Inferior parietal cortex (tissue), 1 donor: ENCODE data around the gene EPB41L4A.
"Not testable (repeated sequence)": the region's sequence is repeated elsewhere in the genome, so short reads cannot be mapped to it uniquely, and the experiment has no call there.

Experiments
- DNase-seq: peaks from one replicate; pipeline ENCODE4 v3.0.0-alpha.2; 2016; ENCODE audit errors: extremely low spot score

The EPB41L4A gene

DNA sequence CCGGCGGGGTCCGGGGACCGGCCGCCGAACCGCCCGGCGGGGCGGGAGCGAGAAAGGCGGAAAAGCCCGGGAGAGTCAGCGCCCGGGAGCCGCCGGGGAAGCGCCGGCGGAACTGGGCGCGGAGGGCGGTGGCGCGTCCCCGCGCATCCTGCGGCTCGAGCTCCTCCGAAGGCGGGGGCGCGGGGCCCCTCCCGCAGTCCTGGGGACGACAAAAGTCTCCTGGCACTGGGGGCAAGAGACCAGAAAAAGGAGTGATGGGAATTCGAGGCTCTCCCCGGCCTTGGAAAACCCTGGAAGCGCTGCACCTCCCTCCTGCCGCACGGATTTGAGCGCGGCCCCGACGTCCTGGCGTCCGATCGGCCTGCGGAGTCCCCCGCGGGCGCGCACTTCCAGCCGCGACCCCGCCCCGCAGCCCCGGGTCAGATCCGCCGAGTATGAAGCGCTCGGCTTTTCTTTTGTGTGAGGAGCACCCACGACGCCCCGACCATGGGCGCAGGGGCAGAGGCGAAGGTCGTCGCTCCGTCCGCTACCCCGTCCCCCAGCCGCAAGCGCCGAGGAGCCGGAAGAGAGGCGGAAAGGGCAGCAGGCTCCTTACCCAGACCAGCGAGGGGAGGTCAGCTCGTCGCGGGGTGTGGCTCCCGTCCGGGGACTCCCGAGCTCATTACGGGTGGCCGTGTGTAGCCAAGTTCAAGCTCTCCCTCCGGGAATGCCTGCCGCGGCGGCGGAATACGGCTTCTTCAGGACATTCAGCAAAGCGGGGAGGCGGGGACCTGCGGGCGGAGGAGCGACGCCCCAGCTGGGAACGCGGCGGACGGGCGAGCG lies at the start of gene EPB41L4A:
Gene EPB41L4A (minus strand): TSS at position 114 of the 822 bp plus-strand sequence. CDS start 238 bp downstream, outside the sequence.
- no peak for DNase-seq

DNA sequence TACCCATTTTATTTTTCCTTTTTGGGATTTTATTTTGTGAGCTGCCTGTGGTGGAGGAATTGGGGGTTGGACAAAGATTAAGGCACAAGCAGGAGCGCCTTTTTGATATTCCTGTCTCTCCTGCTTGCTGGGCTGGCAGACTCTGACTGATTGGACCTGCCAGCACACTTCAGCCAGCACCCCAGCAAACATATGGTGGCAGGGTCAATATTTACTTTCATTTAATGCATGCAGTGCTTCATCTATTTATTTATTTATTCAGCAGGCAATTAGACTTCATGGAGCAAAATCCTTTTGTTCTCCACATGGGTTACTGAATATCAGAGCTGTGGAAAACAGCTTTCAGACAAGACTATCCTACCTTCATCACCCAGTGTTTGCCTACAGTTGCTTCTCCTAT lies 48.4 kb upstream of the EPB41L4A start:
- DNase-seq, result no peak

GRCh38 chr5:112466261-112466660 lies 47.2 kb upstream of the EPB41L4A start:
- DNase-seq, result not testable (repeated sequence)

- not testable (repeated sequence) for DNase-seq
Observed at GRCh38 chr5:112447187-112447760, 28.2 kb upstream of the EPB41L4A start.

DNA sequence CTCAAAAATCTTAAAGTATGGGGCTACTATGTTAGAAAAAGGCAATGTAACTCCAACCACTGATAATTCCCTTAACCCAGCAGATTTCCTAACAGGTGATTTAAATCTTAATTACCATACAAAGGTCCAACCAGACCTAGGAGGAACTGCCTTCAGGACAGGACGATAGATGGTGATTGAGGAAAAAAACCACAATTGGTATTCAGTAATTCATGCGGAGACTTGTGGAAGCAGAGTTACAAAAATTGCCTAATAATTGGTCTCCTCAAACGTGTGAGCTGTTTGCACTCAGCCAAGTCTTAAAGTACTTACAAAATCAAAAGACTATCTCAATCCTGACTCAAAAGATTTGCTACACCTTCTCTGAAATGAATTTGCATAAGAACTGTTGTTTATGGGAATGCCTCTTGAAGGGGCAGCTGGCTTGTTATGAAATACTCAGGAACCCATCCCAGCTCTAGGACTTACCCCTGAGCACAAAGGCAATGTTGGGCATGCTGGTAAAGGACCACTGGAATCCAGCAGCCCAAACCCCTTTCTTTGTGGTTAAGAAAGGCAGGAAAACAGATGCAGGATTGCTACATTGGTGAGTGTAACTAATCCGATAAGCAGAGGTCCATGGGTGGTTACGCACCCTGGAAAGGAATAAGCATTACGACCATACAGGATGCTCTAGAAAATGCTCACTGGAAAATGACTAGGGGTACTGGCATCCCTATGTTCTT lies 26.7 kb upstream of the EPB41L4A start:
- no peak for DNase-seq

GRCh38 chr5:112443932-112444331 lies 24.9 kb upstream of the EPB41L4A start:
- not testable (repeated sequence) for DNase-seq

GRCh38 chr5:112440031-112440430 lies 21.0 kb upstream of the EPB41L4A start:
- DNase-seq, result no peak

DNA sequence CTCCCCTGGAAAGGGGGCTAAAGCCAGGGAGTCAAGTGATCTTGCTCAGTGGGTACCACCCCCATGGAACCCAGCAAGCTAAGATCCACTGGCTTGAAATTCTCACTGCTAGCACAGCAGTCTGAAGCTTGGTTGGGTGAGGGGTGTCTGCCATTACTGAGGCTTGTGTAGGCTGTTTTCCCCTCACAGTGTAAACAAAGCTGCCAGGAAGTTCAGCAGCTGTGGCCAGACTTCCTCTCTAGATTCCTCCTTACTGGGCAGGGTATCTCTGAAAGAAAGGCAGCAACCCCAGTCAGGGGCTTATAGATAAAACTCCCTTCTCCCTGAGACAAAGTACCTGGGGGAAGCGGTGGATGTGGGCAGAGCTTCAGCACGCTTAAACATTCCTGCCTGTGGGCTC lies 17.1 kb upstream of the EPB41L4A start:
- no peak for DNase-seq

DNA sequence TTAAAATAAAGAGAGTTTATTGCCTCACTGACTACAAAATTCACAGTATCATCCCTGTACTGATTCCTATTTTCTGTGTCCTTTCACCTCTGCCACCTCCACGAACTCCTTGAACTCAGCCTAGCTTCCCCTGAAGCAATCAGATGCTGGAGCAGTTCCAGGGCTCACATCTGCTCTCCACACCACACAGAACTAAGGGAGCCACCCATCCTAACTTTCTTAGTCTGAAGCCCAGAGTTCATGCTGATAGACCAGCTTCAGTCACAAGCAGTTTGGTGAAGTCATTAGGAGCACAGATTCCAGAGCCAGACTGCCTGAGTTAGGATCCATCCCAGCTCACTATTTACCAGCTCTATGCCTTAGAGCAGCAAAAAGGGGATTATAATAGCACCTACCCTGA lies 15.6 kb upstream of the EPB41L4A start:
- DNase-seq, result no peak

DNA sequence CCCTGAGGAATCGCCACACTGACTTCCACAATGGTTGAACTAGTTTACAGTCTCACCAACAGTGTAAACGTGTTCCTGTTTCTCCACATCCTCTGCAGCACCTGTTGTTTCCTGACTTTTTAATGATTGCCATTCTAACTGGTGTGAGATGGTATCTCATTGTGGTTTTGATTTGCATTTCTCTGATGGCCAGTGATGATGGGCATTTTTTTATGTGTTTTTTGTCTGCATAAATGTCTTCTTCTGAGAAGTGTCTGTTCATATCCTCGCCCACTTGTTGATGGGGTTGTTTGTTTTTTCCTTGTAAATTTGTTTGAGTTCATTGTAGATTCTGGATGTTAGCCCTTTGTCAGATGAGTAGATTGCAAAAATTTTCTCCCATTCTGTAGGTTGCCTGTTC lies 7.1 kb upstream of the EPB41L4A start:
- not testable (repeated sequence) for DNase-seq

GRCh38 chr5:112419986-112420864 lies 1.1 kb upstream of the EPB41L4A start:
- peak; percentile 67 for DNase-seq

GRCh38 chr5:112418659-112419163 lies 366 bp downstream of the EPB41L4A start:
- no peak for DNase-seq

GRCh38 chr5:112417931-112418658 lies 982 bp downstream of the EPB41L4A start:
- no peak for DNase-seq

DNA sequence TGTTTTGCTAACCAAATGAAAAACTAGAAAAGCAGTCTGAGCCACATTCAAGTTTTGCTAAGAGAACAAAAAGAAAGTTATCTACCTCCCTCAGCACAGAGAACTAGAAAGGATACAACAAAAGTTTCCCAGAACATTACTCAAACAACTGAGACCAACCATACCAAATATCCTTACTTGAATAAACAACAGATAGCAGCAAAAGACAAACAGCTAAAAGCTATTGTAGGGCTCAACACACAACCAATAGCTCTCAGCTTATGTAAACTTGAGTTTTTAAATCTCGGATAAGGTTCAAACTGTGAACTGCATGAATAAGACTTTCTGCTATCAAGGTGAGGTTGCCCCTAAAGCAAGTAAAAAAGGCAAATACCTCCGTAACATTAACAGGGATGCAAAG lies 3.5 kb downstream of the EPB41L4A start:
- DNase-seq, result no peak

- no peak for DNase-seq
Observed at GRCh38 chr5:112413611-112414010, 5.5 kb downstream of the EPB41L4A start.

DNA sequence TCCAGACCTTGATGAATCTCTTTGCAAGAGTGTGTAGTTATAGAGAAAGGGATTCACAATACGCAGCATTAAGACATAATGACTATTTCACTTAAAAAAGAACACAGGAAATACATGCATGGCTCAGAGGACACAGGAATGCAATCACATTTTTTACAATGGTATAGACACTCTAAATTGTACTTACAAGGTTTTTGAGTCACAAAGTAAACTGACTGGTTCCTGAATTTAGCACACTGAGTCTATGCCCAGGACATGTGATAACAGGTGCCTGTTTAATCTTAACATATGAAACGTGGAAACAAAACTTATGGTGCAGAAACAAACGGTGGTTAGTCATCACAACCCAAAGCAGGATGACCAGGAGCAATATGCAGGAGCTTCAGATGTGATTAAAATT lies 6.7 kb downstream of the EPB41L4A start:
- DNase-seq, result no peak

DNA sequence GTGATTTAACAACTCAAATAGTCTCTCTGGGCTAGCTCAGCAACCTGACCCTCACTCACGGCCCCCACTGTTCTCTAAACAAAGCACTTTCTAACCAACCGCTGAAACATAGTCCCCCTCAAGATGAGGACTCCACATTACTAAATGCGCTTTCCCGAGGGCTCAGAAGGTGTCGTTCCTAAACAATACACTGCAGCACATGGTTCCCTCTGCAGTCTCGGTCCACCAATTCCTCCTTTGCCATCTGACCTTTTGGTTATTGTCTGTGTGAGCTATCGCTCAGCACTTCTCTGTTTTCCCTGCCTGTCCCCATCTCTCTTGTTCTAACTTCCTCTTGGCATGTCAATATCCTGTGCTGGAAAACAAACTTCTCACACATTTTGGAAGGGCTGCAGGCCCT lies 7.2 kb downstream of the EPB41L4A start:
- DNase-seq, result no peak

DNA sequence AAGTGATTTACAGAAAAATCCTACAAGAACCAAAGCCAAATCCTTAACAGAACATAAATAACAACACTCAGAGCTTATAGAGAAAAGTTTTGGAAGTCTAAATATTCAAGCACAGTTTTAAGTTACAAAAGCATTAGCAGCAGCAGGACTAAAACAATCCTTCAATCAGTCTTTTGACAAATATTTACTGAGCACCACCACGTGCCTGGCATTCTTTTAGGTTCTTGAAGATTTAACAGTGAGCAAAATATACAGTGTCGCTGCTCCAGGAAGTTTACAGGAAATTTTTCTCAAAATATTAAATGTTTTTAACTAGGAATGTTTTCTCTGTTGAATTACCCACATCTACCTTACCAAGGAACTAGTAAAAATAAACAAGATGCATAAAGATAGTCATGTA lies 11.4 kb downstream of the EPB41L4A start:
- no peak for DNase-seq

GRCh38 chr5:112407240-112407639 lies 11.8 kb downstream of the EPB41L4A start:
- DNase-seq, result no peak

DNA sequence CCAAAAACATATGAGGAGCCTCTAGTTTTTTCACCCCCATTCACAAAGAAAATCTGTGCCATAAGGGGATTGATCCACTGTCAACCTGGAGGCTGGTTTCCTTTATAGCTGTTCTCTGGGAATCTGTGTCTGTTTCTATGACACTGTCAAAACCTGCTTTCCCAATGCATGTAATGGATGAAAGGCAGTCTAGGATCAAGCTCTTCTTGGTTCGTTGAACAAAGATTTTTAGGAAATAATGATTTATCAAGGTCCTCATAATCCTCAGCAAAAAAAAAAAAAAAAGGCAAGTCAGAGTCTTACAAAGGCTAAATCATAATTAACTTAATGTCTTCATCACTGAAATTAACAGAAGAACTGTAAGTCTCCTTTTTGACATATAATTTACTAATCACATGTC lies 16.0 kb downstream of the EPB41L4A start:
- no peak for DNase-seq

DNA sequence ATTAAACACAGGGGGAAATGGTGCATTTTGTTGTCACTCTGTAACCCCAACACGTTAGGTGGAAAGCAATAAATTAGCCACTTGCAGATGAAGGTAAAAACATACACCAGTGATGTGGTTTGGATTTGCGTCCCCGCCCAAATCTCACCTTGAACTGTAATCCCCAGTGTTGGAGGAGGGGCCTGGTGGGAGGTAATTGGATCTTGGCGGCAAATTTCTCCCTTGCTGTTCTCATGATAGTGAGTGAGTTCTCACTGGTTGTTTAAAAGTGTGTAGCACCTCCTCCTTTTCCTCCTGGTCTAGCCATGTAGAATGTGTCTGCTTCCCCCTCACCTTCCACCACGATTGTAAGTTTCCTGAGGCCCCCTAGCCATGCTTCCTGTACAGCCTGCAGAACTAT lies 17.2 kb downstream of the EPB41L4A start:
- DNase-seq, result no peak
